GM23338 (cell line): Measurements from ENCODE around the gene PSMA8. TPM values are rescaled to one million over a fixed set of nuclear protein-coding genes. Genes with fewer than 3 reads are reported as not detected.
A peak's percentile ranks its signal among the peaks of the same experiment; 100 is the strongest.

Experiments
- ATAC-seq: fragments of 200-7000 bp; cut with Tn5 transposase; 3 replicates; pipeline ENCODE4 v1.9.1; 2020
- DNase-seq: peaks from one replicate; pipeline ENCODE4 v3.0.0-alpha.2; 2015; ENCODE audit warnings: low spot score
- H2AFZ ChIP-seq: fragments of 200-600 bp; sonication (generic); 2 replicates; pipeline ENCODE4 v1.8.0; 2016; ENCODE audit warnings: antibody characterized with exemption, mild to moderate bottlenecking, moderate library complexity
- H3F3A ChIP-seq: fragments of 200-600 bp; sonication (generic); replicated peaks from 2 replicates; pipeline ENCODE4 v1.8.0; 2017; ENCODE audit warnings: antibody characterized with exemption, mixed run types, low read depth
- H3K27ac ChIP-seq: fragments of 200-600 bp; sonication (generic); 2 replicates; pipeline ENCODE4 v1.6.1; 2016; ENCODE audit warnings: low read depth
- H3K27me3 ChIP-seq: fragments of 200-600 bp; sonication (generic); 2 replicates; pipeline ENCODE4 v1.8.0; 2016; ENCODE audit warnings: mild to moderate bottlenecking, mixed run types, moderate library complexity; ENCODE audit not compliant: insufficient read depth
- H3K36me3 ChIP-seq: fragments of 200-600 bp; sonication (generic); 2 replicates; pipeline ENCODE4 v1.8.0; 2016; ENCODE audit warnings: mild to moderate bottlenecking; ENCODE audit not compliant: insufficient read depth
- H3K4me1 ChIP-seq: fragments of 200-600 bp; sonication (generic); 2 replicates; pipeline ENCODE4 v1.8.0; 2016; ENCODE audit warnings: mild to moderate bottlenecking, moderate library complexity; ENCODE audit not compliant: insufficient read depth
- H3K4me2 ChIP-seq: fragments of 200-600 bp; sonication (generic); 2 replicates; pipeline ENCODE4 v1.7.1; 2017; ENCODE audit warnings: mixed run types
- H3K4me3 ChIP-seq: fragments of 200-600 bp; sonication (generic); 2 replicates; pipeline ENCODE4 v1.6.1; 2016; ENCODE audit warnings: mixed run types
- H3K79me2 ChIP-seq: fragments of 200-600 bp; sonication (generic); replicated peaks from 2 replicates; pipeline ENCODE4 v1.8.0; 2017; ENCODE audit warnings: mild to moderate bottlenecking; ENCODE audit not compliant: insufficient read depth
- H3K9me2 ChIP-seq: fragments of 200-600 bp; sonication (generic); 2 replicates; pipeline ENCODE4 v1.8.0; 2017; ENCODE audit not compliant: insufficient read depth
- H4K20me1 ChIP-seq: fragments of 200-600 bp; sonication (generic); replicated peaks from 2 replicates; pipeline ENCODE4 v1.8.0; 2017; ENCODE audit warnings: mild to moderate bottlenecking; ENCODE audit not compliant: insufficient read depth
- H3K27ac Mint-ChIP-seq: 2 replicates; pipeline ENCODE4 v1.8.0; 2020; ENCODE audit warnings: inconsistent platforms, mild to moderate bottlenecking, moderate library complexity, mixed read lengths
- H3K27me3 Mint-ChIP-seq: 3 replicates; pipeline ENCODE4 v1.8.0; 2022; ENCODE audit warnings: low read depth, mild to moderate bottlenecking, moderate library complexity, mixed read lengths, inconsistent platforms; ENCODE audit not compliant: insufficient read depth, poor library complexity
- H3K36me3 Mint-ChIP-seq: 3 replicates; pipeline ENCODE4 v1.8.0; 2021; ENCODE audit warnings: low read depth, mild to moderate bottlenecking, inconsistent platforms, moderate library complexity, mixed read lengths
- H3K4me1 Mint-ChIP-seq: 3 replicates; pipeline ENCODE4 v1.8.0; 2020; ENCODE audit warnings: mild to moderate bottlenecking, inconsistent platforms, mixed read lengths
- H3K4me3 Mint-ChIP-seq: 3 replicates; pipeline ENCODE4 v1.8.0; 2021; ENCODE audit warnings: moderate library complexity, mild to moderate bottlenecking, inconsistent platforms, mixed read lengths
- H3K9me3 Mint-ChIP-seq: 3 replicates; pipeline ENCODE4 v1.8.0; 2020; ENCODE audit warnings: moderate library complexity, mild to moderate bottlenecking, inconsistent platforms, mixed read lengths
- CREB1 ChIP-seq: fragments of 250-450 bp; sonication (Bioruptor Pico); IDR thresholded peaks from 2 replicates; pipeline ENCODE4 v1.5.0; 2020; ENCODE audit warnings: low read depth, mild to moderate bottlenecking, moderate library complexity
- ETS1 ChIP-seq: IDR thresholded peaks from 2 replicates; pipeline ENCODE4 v1.6.1; 2016; ENCODE audit warnings: antibody characterized with exemption
- EZH2 ChIP-seq: fragments of 200-600 bp; sonication (generic); IDR thresholded peaks from one replicate; pipeline ENCODE4 v1.8.0; 2017; ENCODE audit warnings: antibody characterized with exemption, mild to moderate bottlenecking, low read depth; ENCODE audit not compliant: unreplicated experiment
- JUNB ChIP-seq: IDR thresholded peaks from one replicate; pipeline ENCODE4 v1.6.1; 2016; ENCODE audit warnings: antibody characterized with exemption; ENCODE audit not compliant: unreplicated experiment
- REST ChIP-seq: IDR thresholded peaks from one replicate; pipeline ENCODE4 v1.6.1; 2018; ENCODE audit warnings: antibody characterized with exemption; ENCODE audit not compliant: unreplicated experiment
- STAT1 ChIP-seq: IDR thresholded peaks from one replicate; pipeline ENCODE4 v1.6.1; 2016; ENCODE audit warnings: antibody characterized with exemption; ENCODE audit not compliant: unreplicated experiment
- ZNF331 ChIP-seq: fragments of 250-450 bp; sonication (Bioruptor Pico); IDR thresholded peaks from 2 replicates; pipeline ENCODE4 v1.5.0; 2020; ENCODE audit warnings: low read depth, mild to moderate bottlenecking, moderate library complexity
- ZNF462 ChIP-seq: fragments of 250-450 bp; sonication (Bioruptor Pico); IDR thresholded peaks from 2 replicates; pipeline ENCODE4 v1.5.0; 2020; ENCODE audit warnings: mild to moderate bottlenecking, moderate library complexity
- polyA plus RNA-seq: library from polyadenylated mRNA; unstranded; fragments of >200 nt; fragmentation: Nextera tagmentation; extraction: Ambion mirVana; gene quantifications from 2 replicates; pipeline ENCODE4 v1.2.1, GENCODE V29; 2016
- total RNA-seq: library from RNA; depleted of rRNA; stranded (reverse); fragments of >200 nt; shearing (Covaris generic); gene quantifications from 2 replicates; pipeline ENCODE4 v1.2.3, GENCODE V29; 2014
- TF ChIP-seq, protein P1 (sequence below), 2 experiments: fragments of 200-600 bp in 1 of 2; sonication (generic) in 1 of 2; conservative IDR thresholded peaks; 2 replicates each; pipeline versions ENCODE4 v1.5.1 to v1.6.1; 2016 to 2017; ENCODE audit warnings: antibody characterized with exemption in 2 of 2, low read depth in 2 of 2, mild to moderate bottlenecking in 2 of 2, moderate library complexity in 1 of 2

The PSMA8 gene
- total and polyA plus RNA-seq, 2 experiments from 2014 or later, result not detected

GRCh38 chr18:26103579-26103978 is 30.1 kb upstream of the PSMA8 start:
- no peaks in the 10 kb centered on the region for H4K20me1 ChIP-seq
- no peak overlapping the region for H3K4me2 ChIP-seq
- Mint-ChIP-seq H3K27me3 (no peaks in the 10 kb centered on the region), H3K9me3 (no peaks in the 10 kb centered on the region), H3K27ac (no peak overlapping the region), H3K4me1 (no peaks in the 10 kb centered on the region), H3K36me3 (no peaks in the 10 kb centered on the region), H3K4me3 (no peak overlapping the region)
- H3F3A ChIP-seq, result no peaks in the 10 kb centered on the region
- H3K27ac ChIP-seq, result no peak overlapping the region
- TF ChIP-seq JUNB (no peak), CREB1 (CRISPR knock-in tag) (no peak)
- TF ChIP-seq, protein P1, sequence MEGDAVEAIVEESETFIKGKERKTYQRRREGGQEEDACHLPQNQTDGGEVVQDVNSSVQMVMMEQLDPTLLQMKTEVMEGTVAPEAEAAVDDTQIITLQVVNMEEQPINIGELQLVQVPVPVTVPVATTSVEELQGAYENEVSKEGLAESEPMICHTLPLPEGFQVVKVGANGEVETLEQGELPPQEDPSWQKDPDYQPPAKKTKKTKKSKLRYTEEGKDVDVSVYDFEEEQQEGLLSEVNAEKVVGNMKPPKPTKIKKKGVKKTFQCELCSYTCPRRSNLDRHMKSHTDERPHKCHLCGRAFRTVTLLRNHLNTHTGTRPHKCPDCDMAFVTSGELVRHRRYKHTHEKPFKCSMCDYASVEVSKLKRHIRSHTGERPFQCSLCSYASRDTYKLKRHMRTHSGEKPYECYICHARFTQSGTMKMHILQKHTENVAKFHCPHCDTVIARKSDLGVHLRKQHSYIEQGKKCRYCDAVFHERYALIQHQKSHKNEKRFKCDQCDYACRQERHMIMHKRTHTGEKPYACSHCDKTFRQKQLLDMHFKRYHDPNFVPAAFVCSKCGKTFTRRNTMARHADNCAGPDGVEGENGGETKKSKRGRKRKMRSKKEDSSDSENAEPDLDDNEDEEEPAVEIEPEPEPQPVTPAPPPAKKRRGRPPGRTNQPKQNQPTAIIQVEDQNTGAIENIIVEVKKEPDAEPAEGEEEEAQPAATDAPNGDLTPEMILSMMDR (conservative IDR thresholded peaks at IDR 0.05; ENCODE audit: low read depth in 2 of 2), result peak; percentile 81 to 93
- H3K9me2 ChIP-seq, result no peaks in the 10 kb centered on the region
- H2AFZ ChIP-seq, result 0 out of 2 replicates have a peak overlapping the region, but pooled peaks have one; percentile 12
- ATAC-seq, result peak; percentile 95
- H3K4me3 ChIP-seq, result no peak overlapping the region
- no peaks in the 10 kb centered on the region for H3K4me1 ChIP-seq
- no peaks in the 10 kb centered on the region for H3K27me3 ChIP-seq
- no peaks in the 10 kb centered on the region for H3K79me2 ChIP-seq
- DNase-seq, result peak; percentile 84
- H3K36me3 ChIP-seq, result no peaks in the 10 kb centered on the region

DNA sequence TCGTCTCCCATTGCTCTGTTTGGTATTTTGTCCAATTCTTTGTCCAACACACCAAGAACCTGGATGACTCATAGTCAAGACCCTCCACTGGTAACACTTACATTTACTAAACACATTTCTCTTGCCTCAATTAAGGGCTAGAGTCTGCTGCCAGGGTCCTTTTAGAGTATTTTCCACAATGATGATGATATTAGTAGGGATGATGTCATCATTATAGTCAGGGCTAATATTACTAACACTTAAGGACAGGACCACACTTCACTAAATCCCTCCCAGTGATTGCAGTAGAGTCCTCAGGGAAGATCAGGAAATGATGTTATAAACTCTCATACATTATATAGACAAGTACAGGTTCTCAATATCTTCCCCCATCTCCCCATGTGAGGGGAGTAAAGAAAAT is 29.6 kb upstream of the PSMA8 start:
- no peaks in the 10 kb centered on the region for H3K9me2 ChIP-seq
- H2AFZ ChIP-seq, result 0 out of 2 replicates have a peak overlapping the region, but pooled peaks have one; percentile 12
- H3K4me1 ChIP-seq, result no peaks in the 10 kb centered on the region
- H3K36me3 ChIP-seq, result no peaks in the 10 kb centered on the region
- no peaks in the 10 kb centered on the region for H3F3A ChIP-seq
- Mint-ChIP-seq H3K36me3 (no peaks in the 10 kb centered on the region), H3K27ac (no peak overlapping the region), H3K27me3 (no peaks in the 10 kb centered on the region), H3K4me1 (no peaks in the 10 kb centered on the region), H3K9me3 (no peaks in the 10 kb centered on the region), H3K4me3 (no peak overlapping the region)
- DNase-seq (no peak), ATAC-seq (no peak)
- H3K4me3 ChIP-seq, result no peak overlapping the region
- H4K20me1 ChIP-seq, result no peaks in the 10 kb centered on the region
- H3K4me2 ChIP-seq, result no peak overlapping the region
- H3K79me2 ChIP-seq, result no peaks in the 10 kb centered on the region
- no peak overlapping the region for H3K27ac ChIP-seq
- H3K27me3 ChIP-seq, result no peaks in the 10 kb centered on the region
- TF ChIP-seq CREB1 (CRISPR knock-in tag) (no peak), JUNB (no peak), EZH2 (no peak), STAT1 (no peak), ZNF331 (CRISPR knock-in tag) (no peak), ZNF462 (CRISPR knock-in tag) (no peak), ETS1 (no peak), REST (no peak)
